Lower lobe of right lung (tissue), 2 donors: ENCODE data around the gene EMSY. TPM values are rescaled to one million over a fixed set of nuclear protein-coding genes. Genes with fewer than 3 reads are reported as not detected.
"Not testable (repeated sequence)": the region's sequence is repeated elsewhere in the genome, so short reads cannot be mapped to it uniquely, and the experiment has no call there.

Source experiments
- ATAC-seq, 2 donors: fragments of 200-7000 bp; cut with Tn5 transposase; one replicate each; pipeline ENCODE4 v1.9.1; 2020 to 2022; ENCODE audit warnings: mild to moderate bottlenecking in 2 of 2, moderate library complexity in 2 of 2
- DNase-seq: peaks from one replicate; pipeline ENCODE4 v3.0.0-alpha.2; 2020
- H3K27ac ChIP-seq: fragments of 200-600 bp; one replicate; pipeline ENCODE4 v1.8.0; 2022
- H3K27me3 ChIP-seq: fragments of 200-600 bp; one replicate; pipeline ENCODE4 v1.8.0; 2022; ENCODE audit warnings: low read depth
- H3K36me3 ChIP-seq: fragments of 200-600 bp; one replicate; pipeline ENCODE4 v1.8.0; 2022; ENCODE audit warnings: mild to moderate bottlenecking
- H3K4me1 ChIP-seq: fragments of 200-600 bp; one replicate; pipeline ENCODE4 v1.8.0; 2022
- H3K4me3 ChIP-seq: fragments of 200-600 bp; one replicate; pipeline ENCODE4 v1.8.0; 2022; ENCODE audit warnings: mild to moderate bottlenecking
- H3K9me3 ChIP-seq: fragments of 200-600 bp; one replicate; pipeline ENCODE4 v1.8.0; 2022
- CTCF ChIP-seq: fragments of 200-600 bp; IDR thresholded peaks from one replicate; pipeline ENCODE4 v1.8.0; 2022; ENCODE audit warnings: antibody characterized with exemption, mild to moderate bottlenecking
- intact Hi-C: fragments of 100-400 bp; cut with DNase I; formaldehyde crosslinking; loops from one replicate; pipeline ENCODE4 v1.11.0; 2022
- long read RNA-seq: library from polyadenylated mRNA; unstranded; transcript quantifications from one replicate; pipeline ENCODE4 v2.0.0, GENCODE V29; 2021
- total RNA-seq: library from RNA; stranded (reverse); fragmentation: NEBNext Ultra II Directional; extraction: Animal tissue kit (Norgen Biotek cat#: 25700); gene quantifications from one replicate; pipeline ENCODE4 v1.2.1, GENCODE V29; 2021
- donor health status: DM: no; HTN: yes; CAD: no; lungs with severe emphysema.

EMSY gene
- 21.1 TPM for total RNA-seq
- long read RNA-seq, partial matches to known transcripts: 0 of 4 reads
- long read RNA-seq, other reads (novel, unspliced or antisense): 3 of 4 reads

DNA sequence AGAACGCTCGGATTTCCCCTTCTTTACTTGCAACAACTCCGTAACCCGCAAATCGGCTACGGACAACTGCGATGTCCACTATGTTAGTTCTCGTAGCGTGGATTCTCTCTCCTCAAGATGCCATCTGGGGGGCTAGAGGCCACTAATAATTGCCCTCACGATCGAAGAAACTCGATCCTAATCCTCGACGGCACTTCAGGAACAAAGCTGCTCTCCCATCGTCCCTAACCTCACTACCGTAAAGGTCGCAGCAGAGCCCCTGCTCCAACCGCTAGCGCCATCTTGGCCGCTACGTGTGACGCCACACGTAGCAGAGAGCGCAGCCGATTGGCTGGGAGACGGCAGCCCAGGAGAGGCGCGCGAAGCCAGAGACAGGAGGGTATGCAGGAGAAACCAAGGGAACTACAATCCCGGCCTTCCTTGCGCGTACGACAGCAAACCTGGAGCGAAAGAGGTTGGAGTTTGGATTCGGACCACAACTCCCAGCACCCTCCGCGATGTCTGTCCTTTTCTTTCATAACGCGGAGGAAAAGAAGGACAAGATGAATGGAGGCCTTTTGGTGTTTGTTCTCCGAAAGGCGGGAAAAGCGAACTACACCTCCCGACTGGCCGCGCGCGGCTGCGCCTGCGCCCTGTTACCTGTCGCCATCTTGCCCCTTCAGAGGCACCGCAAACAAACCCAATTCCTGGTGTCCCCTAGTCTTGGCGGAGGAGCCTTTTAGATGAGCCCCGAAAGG lies at the start of gene EMSY:
Gene EMSY, plus strand, starts transcription at position 635 of the 737 bp plus-strand sequence. CDS start 1,921 bp downstream, outside the sequence.
- ATAC-seq: peak; percentile 97 to 98
- Histone ChIP-seq H3K27ac (peak within 1 kb of the TSS; percentile 89), H3K4me3 (peak within 1 kb of the TSS; percentile 100), H3K27me3 (no peaks in the 10 kb centered on the region), H3K9me3 (no peaks in the 10 kb centered on the region), H3K36me3 (peaks cover 27% of the 10 kb centered on the region), H3K4me1 (peaks cover 15% of the 10 kb centered on the region)
- intact Hi-C loops: no loop called here
- DNase-seq: peak; percentile 97
- TF ChIP-seq CTCF: no peak

DNA sequence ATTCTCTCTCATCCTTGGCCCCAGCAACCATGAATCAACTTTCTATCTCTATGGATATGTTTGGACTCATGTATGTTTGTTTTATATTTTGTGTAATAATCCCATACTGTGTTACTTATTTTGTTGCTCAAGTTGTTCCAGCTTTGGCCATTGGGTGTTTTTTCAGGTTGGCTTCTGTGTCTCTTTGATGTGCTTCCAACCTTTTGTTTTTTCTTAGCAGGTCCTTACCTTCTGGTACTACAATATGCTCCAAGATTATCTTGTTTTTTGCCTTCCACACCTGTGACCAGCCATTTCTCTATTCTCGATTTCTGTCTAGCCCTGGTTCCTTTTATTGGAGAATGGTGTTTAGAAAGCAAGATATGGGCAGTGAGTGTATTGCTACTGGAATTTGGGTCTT lies 49.5 kb upstream of the EMSY start:
- intact Hi-C loops: no loop called here
- no peak for TF ChIP-seq CTCF
- ATAC-seq (no peak), DNase-seq (no peak)
- H3K36me3 ChIP-seq: no peaks in the 10 kb centered on the region
- H3K27me3 ChIP-seq: no peaks in the 10 kb centered on the region
- no peak overlapping the region for H3K4me3 ChIP-seq
- no peaks in the 10 kb centered on the region for H3K4me1 ChIP-seq
- no peaks in the 10 kb centered on the region for H3K9me3 ChIP-seq
- no peak overlapping the region for H3K27ac ChIP-seq

DNA sequence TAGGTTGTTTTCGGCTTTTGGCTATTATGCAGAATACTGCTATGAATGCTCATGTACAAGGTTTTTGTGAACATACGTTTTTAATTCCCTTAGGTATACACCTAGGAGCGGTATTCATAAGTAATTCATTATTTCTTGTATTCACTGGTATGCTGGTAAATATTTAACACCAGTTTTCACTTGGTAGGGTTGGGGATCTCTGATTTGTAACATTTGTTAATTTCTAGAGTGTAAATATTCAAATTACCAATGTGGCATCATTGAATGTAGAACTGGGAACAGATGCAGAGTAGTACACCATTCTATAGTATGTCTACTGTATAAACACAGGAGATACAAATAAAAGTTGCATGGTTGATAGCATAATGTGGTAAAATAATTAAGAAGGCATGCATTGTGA lies 47.4 kb upstream of the EMSY start:
- intact Hi-C loops: no loop called here
- Histone ChIP-seq H3K4me3 (no peak overlapping the region), H3K9me3 (no peaks in the 10 kb centered on the region), H3K4me1 (no peaks in the 10 kb centered on the region), H3K36me3 (no peaks in the 10 kb centered on the region), H3K27ac (no peak overlapping the region), H3K27me3 (no peaks in the 10 kb centered on the region)
- ATAC-seq: no peak
- DNase-seq: no peak
- no peak for TF ChIP-seq CTCF

- intact Hi-C loops: no loop called here
- ATAC-seq (no peak), DNase-seq (no peak)
- H3K36me3 ChIP-seq: no peaks in the 10 kb centered on the region
- H3K4me1 ChIP-seq: no peaks in the 10 kb centered on the region
- H3K27me3 ChIP-seq: no peaks in the 10 kb centered on the region
- no peaks in the 10 kb centered on the region for H3K9me3 ChIP-seq
- TF ChIP-seq CTCF: no peak
- H3K4me3 ChIP-seq: no peak overlapping the region
- no peak overlapping the region for H3K27ac ChIP-seq
Observed at GRCh38 chr11:76400967-76401366, 43.9 kb upstream of the EMSY start.

- intact Hi-C loops, H3K27ac ChIP-seq: not testable (repeated sequence)
Observed at GRCh38 chr11:76401484-76401883, 43.3 kb upstream of the EMSY start.

GRCh38 chr11:76406359-76406758 lies 38.5 kb upstream of the EMSY start:
- TF ChIP-seq CTCF: no peak
- no peak overlapping the region for H3K27ac ChIP-seq
- intact Hi-C loops: no loop called here

More at GRCh38 chr11:76401484-76401883, 43.3 kb upstream of the EMSY start:
- not testable (repeated sequence) for H3K27me3 ChIP-seq, H3K9me3 ChIP-seq, ATAC-seq, H3K36me3 ChIP-seq, DNase-seq, H3K4me1 ChIP-seq, H3K4me3 ChIP-seq

More at GRCh38 chr11:76406359-76406758, 38.5 kb upstream of the EMSY start:
- H3K4me3 ChIP-seq: no peak overlapping the region
- no peaks in the 10 kb centered on the region for H3K9me3 ChIP-seq
- H3K36me3 ChIP-seq: no peaks in the 10 kb centered on the region
- H3K27me3 ChIP-seq: no peaks in the 10 kb centered on the region
- no peaks in the 10 kb centered on the region for H3K4me1 ChIP-seq
- ATAC-seq (no peak), DNase-seq (no peak)
